Erythroblast (primary cell): ENCODE data around the gene ZEB2.

ENCODE experiments used
- GATA1 ChIP-seq: IDR thresholded peaks from 2 replicates; pipeline ENCODE4 v1.6.1; 2011; ENCODE audit warnings: low read depth, mild to moderate bottlenecking, control low read depth, low read length, moderate library complexity
- POLR2A ChIP-seq: IDR thresholded peaks from 2 replicates; pipeline ENCODE4 v1.6.1; 2011; ENCODE audit warnings: mild to moderate bottlenecking, low read length

DNA sequence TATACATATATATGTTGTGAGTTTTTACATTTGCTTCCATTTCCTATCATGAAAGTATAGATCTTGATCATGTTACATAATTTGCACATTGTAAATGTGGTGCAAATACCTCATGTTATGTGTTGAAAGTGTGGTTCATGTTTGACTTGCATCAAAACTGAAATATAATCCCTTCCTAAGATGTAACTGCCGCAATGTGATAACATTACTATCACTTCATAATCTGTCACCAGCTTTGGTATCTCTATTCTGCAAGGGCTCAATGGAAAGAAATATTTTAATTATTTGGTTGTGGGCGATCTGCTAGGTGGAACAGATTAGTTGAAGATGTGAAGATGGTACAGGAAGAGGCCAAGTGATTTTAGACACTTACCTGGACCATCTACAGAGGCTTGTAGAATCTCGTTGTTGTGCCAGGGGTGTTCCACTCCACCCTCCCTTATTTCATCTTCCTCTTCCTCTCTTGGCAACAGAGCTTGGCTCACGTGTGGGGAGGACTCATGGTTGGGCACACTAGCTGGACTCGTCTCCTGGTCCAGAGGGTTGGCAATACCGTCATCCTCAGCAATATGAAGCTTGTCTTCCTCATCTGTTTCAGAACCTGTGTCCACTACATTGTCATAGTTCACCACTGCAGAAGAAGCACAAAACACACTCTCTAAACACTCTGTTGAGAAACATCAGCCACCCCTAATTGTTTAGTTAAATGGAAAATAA, 90.4 kb downstream of the ZEB2 start:
- TF ChIP-seq POLR2A: no peak
- no peak for TF ChIP-seq GATA1
